ENCODE results near the gene ALDH3A2.

The ALDH3A2 gene

DNA sequence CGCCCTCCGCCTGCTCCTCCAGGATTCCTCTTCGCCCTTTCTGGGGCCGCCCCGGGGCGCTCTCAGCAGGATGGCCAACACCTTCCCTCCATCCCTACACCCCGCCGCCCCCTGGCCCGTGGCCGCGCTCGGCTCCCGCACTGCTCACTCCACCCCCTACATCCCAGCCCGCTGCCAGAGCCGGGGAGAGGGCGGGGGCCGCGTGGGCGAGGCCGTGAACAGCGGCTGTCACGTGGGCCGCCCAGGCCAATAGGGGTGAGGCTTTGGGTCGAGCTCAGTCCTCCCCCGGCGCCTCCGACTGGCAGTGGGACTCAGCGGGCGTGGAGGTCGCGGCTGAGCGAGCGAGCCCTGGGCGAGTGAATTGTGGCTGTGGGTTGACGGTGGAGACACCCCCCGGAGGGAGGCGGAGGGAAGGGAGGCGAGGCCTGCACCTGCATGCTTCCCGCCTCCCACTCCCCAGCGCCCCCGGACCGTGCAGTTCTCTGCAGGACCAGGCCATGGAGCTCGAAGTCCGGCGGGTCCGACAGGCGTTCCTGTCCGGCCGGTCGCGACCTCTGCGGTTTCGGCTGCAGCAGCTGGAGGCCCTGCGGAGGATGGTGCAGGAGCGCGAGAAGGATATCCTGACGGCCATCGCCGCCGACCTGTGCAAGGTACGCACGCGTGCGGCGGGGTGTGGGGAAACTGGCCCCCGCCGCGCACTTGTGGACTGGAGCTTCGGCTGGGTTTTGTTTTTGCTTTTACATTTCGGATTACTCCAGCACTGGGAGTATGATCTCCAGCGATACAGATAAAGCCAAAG is at the start of gene ALDH3A2:
Gene ALDH3A2 (plus strand): TSS at position 277 of the 799 bp plus-strand sequence. CDS start 221 bp downstream, at position 498.
- DNase-seq (ENCODE audit: low spot score) = peak; percentile 92

DNA sequence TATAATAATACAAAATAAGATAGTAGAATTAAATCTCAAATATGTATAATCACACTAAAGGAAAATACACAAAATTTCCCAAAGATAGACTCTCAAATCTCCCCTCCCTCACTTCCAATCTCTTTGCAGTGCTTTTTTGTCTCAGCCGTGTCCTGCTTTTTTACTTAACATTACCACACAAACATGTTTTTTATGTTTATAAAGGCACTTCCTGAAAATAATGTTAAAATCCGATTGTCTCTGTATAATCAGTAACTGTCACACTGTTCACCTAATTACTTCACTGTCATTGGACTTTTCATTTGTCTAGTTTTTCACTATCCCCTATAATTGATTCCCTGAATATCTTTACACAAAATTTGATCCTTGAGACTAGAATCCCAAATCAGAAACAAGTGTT is 38.2 kb upstream of the ALDH3A2 start:
- no peak for DNase-seq (ENCODE audit: low spot score)

DNA sequence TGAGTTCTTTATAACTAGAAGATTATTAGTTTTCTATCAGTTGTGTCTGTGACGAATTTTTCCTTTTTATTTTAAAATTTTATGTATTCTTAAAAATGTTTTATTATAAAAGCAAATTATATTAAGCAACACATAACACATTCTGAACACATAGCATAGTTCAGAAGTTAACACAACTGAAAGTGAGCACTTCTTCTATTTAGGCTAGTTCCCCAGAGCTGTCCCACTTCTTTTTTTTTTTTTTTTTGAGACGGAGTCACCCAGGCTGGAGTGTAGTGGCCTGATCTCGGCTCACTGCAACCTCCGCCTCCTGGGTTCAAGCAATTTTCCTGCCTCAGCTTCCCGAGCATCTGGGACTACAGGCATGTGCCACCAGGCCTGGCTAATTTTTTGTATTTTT is 37.7 kb upstream of the ALDH3A2 start:
- no peak for DNase-seq (ENCODE audit: low spot score)

DNA sequence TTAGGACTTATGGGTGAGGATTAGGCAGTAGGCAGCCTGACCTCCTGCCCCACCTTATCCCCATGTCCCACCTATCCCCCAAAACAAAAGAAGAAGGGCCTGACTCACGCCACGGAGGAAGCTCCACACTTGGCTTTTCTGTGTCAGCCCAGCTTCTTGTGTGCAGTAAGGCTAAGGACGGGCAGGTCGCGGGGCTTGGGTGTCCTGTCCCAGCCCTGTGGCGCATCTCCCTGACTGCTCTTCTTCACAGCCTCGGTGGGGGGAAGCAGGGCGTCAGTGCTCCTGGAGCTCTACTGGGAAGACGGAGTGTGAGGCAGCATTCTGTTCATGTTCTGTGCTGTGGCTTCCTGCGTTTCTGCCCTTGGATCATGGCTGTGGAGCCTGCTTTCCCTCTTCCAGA is 34.6 kb upstream of the ALDH3A2 start:
- DNase-seq (ENCODE audit: low spot score) = no peak

DNA sequence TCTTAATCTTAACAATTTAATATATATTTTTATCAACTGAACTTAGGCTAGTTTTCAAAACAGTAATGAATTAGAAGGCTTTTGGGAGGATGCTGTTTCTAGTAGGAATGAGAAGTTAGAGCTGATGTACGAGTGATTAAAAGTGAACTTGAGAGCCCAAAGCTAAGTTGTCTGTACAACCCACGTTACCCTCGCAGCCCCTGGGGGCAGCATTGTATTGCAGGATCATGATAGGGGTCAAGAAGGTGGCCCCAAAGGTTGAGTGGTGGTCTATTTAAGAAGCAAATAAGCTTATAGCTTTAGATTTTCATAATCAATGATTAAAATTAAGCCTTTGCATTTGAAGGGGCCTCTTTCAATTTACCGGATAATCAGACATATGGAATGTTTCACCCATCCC is 33.7 kb upstream of the ALDH3A2 start:
- no peak for DNase-seq (ENCODE audit: low spot score)

DNA sequence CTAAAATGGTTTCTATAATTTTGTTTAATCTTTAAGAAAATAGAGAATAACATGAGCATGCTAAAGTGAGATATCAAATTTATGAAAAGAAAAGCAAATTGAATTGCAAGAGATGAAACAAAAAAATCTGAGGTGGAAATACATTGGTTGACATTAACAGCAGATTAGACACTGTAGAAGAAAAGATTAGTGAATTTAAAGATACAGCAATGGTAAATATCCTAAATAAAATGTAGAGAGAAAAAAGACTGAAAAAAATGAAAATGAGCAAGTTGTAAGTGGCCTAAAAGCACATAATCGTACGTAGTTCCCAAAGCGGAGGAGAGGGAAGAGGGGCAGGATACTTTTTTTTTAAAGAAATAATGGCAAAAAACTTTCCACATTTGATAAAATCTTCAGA is 30.5 kb upstream of the ALDH3A2 start:
- no peak for DNase-seq (ENCODE audit: low spot score)

DNA sequence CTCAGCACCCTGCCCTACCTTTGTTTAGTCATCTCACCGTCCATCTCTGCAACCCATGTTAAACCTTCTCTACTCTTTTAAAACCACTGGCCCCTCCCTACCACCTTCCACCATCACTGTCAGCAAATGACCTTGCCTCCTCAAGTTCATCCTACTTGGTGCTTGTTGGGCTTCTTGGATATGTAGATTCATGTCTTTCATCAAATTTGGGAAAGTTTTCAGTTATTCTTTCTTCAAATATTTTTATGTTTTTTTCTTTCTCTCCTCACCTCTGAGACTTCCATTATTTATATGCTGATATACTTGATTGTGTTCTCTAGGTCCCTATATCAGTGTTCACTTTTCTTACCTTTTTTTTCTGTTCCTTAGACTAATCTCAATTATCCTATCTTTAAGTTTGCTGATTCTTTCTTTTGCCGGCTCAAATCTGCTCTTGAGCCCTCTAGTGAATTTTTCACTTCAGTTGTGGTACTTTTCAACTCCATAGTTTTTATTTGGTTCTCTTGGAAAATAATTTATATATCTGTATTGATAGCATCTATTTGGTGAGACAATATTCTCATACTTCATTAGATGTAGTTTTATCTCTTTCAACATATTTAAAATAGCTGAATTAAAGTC is 28.7 kb upstream of the ALDH3A2 start:
- DNase-seq (ENCODE audit: low spot score) = no peak

DNA sequence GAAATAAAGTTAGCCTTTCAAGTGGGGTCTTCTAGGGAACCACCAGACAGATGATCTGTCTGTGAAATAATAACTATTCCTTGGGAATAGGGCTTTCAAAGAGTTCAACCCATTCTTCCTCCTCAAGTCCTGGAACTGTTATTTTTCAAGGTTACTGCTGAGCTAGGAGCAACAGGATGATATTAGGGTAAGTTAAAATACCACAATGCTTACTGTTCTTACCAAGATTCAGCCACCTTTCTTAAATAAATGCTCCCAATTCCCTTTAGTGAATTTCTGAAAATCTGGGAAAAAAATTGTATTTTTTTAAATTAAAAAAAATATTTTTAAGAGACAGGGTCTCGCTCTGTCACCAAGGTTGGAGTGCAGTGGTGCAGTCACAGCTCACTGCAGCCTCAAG is 26.9 kb upstream of the ALDH3A2 start:
- DNase-seq (ENCODE audit: low spot score) = no peak

DNA sequence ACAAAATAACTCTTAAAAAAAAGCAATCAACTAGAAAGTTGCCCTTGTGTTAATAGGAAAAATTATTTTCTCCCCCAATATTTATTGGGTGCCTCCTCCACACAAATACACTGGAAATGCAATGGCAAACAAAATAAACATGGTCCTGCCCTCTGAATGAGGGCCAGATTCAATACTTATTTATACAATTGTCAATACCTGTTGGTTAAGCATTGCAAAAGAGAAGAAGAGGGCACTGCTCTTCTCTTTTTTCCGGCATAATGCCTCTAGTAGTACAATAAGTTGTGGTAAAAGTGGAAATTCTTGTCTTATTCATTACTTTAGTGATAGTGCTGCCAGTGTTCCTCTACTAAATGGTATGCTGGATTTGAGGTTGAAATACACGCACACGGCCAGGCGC is 22.5 kb upstream of the ALDH3A2 start:
- DNase-seq (ENCODE audit: low spot score) = no peak

DNA sequence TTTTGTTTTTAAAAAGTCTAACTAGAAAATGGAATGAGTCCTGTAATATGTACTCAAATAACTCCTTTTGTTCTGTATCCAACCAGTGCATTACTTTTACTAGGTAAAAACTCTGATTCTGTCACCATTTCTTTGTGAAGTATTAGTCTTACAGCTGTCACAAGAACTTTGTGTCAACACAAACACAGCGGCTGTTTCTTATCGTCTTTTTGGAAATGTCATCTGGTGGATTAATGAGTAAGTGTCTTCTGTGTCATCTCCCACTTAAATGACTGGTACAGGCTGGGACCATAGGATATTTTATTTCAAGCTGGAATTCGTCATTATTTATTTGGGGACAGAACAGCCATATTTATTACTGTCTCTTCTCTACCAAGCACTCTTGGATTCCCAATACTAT is 19.1 kb upstream of the ALDH3A2 start:
- no peak for DNase-seq (ENCODE audit: low spot score)

DNA sequence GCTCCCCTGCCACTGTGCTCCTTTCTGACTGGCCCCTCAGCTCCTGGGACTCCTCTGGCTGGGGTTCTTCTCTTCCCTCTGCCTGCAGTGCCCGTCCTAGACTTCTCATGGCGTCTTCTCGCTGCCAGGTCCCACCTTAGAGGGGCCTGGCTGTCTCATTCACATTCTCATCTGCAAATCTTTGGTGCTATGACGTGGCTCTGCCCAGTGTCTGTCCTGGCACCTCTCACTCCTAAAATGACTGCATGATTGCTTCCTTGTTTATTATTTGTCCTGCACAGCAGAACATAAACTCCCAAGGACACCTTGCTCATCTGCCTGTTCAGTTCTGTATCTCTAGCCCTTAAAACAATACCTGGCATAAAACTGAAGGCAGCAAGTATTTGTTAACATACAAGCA is 18.5 kb upstream of the ALDH3A2 start:
- no peak for DNase-seq (ENCODE audit: low spot score)

DNA sequence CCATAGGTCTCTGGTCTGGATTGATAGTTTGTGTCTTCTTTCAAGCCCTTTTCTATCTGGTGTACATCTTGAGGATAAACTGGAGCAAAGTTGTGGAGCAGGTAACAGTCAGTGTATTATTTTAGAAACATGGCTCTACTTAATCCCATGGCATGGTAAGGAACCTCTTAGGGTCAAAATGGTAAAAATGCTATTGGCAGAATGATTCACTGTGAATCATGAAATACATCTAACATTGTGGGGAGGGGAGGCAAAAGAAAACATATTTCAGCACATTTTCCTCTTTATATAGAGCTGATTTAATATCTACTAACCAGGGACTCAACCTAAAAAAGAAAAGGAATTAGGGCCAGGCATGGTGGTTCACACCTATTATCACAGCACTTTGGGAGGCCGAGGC is 17.9 kb upstream of the ALDH3A2 start:
- DNase-seq (ENCODE audit: low spot score) = no peak

DNA sequence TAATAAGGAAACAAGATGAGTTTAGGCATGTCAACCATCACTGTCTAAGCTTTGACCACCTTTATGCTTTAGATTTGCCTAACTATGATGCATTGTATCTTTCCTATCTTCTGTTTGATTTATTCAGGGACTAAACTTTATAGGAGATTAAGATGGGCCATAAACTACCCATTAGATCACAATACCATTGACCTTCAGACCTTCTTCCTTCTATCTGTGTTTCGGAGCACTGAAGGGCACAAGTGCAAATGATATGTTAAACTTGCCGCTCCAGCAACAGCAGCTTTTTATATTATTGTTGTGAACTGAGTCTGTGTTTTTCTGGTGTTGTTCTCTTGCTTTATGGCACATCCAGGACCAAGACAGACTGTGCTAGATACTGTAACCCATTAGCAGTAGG is 16.6 kb upstream of the ALDH3A2 start:
- DNase-seq (ENCODE audit: low spot score) = no peak

DNA sequence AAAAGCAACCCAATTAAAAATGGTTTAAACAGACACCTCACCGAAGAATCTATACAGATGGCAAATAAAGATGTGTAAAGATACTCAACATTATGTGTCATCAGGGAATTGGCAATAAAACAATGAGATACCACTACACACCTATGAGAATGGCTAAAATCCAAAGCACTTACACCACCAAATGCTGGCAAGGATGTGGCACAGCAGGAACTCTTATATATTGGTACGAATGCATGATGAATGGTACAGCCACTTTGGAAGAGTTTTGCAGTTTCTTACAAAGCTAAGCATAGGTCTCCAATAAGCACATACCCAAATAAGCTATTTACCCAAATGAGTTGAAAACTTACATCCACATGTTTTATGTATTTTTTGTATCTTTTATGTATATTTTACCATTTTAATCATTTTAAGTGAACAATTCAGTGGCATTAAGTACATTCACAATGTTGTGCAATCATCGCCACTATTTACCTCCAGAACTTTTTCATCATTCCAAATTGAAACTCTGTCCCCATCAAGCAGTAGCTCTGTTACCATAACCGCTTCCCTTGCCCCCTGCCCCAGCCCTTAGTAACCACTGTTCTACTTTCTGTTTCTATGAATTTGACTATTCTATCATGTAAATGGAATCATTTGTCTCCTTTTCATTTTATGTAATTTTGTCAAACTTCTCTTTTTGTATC is 6.7 kb upstream of the ALDH3A2 start:
- DNase-seq (ENCODE audit: low spot score) = no peak

DNA sequence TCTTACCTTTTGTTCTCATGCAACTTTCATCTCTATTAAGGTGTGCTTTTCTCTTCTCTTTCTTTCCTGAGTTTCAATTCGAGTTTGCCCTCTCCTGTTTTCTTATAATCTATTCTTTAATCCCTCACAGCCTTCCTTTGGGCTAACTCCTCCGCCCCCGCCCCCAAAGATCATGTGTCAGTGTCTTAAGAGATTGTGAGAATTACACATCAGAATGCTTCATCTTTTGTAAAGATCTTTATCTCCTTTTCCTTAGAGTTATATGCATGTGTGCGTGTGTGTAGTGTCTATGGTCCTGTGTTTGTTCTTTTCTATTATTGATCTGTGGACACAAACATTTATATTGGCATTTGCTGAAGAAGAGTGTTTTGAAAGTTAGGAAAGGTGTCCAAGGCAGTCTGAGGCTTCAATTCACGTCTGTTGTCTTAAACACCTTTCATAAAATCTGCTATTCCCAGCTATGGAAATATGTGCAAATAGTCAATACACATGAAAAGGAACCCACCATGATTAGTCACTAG is 6.1 kb upstream of the ALDH3A2 start:
- no peak for DNase-seq (ENCODE audit: low spot score)

DNA sequence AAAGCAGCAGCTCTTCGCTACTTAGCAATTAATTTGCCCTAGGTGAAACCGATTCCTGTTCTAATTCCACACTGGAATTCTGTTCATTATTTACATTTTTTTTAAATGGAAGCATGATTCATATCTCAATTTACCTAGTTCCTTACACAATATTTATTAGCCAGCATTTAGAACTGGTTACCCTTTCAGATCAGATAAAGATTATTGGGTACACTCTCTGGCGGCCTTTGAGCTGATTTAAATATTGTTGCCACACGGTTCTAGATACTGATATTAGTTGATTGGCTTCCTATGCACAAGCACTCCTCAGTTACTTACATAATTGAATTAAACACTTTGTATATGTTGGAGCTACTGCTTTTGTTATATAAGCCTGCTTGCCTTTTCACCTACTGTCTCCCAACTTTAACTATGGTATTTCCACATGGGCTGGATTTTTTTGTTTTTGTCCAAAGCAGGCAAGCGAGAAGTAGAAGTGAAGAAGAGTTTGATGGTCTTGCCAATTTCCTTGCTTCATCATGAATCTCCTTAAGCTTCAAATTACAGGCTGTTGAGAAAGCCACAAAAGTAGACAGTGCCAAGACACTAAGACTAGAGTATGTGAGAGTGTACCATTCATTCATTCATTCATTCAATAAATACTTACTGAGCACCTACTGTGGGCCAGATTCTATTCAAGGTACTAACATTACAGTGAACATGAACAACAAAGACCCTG is 3.9 kb upstream of the ALDH3A2 start:
- DNase-seq (ENCODE audit: low spot score) = no peak

DNA sequence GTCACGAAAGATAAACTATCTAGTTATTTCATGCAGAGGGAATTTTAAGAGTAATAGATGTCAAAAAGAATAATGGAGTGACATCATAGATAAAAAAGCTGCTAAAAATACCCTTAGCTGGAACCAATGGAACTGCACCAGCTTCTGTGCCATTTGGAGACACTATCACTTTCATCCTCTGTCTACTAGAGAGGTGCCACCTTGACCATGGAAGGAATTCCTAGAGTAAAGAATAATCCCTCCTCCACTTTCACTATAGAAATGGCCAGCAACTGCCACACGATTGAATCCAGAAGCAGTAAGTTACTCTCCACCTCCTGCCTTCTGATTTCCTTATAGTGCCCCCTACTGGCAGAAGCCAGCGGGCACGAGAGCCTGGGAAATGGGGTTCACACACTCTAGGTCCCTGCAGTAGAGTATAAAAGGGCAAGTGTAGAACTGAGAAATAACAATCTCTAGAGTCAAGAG is 2.8 kb upstream of the ALDH3A2 start:
- no peak for DNase-seq (ENCODE audit: low spot score)

DNA sequence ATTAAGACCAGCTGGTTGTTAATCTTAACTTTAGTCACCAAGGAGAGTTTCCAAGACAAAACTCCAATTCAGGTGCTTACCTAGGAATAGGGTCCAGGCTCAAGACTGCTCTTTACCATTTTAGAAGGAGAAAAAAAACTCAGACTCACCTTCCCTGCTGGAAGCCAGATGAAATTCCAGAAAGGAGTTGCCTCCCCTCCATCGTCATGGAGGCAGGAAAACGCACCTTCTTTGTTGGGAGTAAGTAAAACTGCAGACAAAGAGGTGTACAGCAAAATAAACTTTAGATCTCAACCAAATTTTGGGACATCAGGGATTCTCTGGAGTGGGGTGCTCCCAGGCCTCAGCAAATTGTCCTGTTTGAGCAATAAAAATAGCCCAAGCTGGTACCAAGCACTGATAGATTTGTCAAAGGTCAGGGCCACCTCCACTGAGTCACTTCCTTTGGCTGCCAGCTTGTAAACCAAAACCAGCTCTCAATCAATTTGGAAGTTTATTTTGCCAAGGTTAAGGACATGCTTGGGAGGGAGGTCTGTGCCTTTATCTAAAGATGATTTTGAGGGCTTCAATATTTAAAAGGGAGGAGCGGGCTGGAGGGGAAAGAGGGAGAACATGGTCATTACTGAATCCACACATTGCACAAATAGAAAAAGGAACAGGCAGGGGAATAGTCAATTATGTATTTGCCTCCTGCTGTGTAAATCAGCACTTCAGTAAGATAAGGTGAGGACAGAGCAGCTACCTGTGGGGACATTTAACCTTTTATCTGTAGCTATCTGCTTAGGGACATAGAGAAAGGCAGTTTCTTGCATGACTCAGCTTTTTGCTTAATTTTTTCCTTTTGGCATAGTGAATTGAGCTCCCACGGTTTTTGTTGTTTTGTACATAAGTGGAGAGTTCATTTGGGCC is 1.5 kb upstream of the ALDH3A2 start:
- DNase-seq (ENCODE audit: low spot score) = no peak

DNA sequence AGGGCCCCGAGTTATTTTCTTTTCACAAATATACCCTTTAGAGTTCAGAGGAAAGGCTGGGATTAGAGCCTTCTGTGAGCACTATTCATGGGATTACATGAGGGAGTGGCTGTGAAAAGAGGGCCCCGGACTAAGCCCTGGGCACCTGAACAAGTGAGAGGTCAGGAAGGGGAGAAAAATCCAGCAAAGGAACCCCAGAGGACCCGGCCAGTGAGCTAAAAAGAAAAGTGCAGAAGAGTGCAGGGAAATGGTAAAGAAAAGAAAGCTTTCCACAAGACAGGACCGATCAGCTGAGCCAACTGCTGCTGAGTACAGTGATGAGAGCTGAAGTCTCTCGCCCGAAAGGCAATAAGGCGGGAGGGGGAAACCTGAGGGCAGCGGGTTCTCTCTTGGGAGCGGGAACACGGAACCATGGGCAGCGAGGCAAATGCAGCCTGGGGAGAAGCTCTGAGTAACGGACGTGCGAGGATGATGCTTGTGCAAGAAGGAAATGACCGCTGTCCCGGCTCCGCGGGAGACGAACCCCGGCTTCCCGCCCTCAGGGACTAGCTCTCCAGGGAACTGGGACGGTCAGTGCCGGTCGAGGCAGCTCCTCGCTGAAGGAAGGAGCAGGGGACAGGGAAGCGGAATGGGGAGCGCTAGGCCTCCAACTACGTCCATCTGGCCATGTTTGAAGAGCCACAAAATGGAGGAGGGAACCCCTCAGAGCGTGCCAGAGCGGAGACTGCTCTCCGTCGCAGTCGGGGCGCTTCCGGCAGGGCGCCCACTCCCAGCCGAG is 665 bp upstream of the ALDH3A2 start:
- no peak for DNase-seq (ENCODE audit: low spot score)

DNA sequence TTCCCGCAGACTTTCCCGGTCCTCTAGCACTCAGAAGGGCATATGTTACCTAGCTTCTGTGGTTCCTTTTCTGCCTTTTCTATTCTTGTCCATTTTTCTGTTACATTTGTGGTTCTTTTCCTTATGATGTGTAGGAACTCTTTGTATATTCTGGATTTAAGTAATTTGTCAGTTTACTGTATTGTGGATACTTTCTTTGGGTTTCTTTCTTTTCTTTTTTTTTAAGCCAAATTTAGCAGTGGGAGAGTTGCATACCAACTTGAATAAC is 657 bp downstream of the ALDH3A2 start:
- no peak for DNase-seq (ENCODE audit: low spot score)

DNA sequence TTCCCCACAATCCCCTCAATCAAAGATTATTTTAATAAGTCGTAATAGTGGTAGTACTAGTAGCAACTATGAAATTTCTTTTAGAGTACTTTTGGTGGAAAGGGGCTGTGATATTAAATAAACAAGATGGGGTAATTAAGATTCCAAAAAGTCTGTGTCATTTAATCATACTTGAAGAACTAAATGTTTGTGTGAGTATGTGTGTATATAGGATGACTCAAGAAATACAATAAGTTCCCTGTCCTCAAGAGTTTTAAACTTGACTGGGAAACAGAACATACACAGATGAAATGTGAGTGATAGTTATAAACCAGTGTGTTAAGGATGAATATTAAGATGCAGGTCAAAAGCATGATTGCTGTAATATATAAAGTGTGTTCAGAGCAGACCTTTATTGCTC is 2.3 kb downstream of the ALDH3A2 start:
- DNase-seq (ENCODE audit: low spot score) = no peak
